C4-2B (cell line): ENCODE results near the gene NEDD4L.

ENCODE experiments used
- ZFX ChIP-seq: fragments of 450-650 bp; IDR thresholded peaks from 2 replicates; pipeline ENCODE4 v1.6.1; 2017
- TF ChIP-seq, protein P1 (sequence below): fragments of 450-650 bp; conservative IDR thresholded peaks from 2 replicates; pipeline ENCODE4 v1.5.1; 2017; ENCODE audit warnings: mild to moderate bottlenecking

DNA sequence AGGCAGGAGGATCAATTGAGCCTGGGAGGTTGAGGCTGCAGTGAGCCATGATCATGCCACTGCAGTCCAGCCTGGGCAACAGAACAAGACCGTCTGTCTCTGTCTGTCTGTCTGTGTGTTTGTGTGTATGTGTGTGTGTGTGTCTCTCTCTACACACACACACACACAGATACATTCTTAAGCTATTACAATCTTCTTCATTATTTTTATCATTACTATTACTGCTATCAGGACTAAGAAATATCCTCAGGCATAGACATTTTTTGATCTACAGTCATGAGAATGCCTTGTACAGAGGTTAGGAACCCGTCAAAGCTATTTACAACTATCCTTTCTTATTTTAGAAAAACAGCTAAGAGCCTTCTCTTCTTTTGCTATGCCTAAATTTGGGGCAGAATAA, 207.4 kb downstream of the NEDD4L start:
- TF ChIP-seq, protein P1, sequence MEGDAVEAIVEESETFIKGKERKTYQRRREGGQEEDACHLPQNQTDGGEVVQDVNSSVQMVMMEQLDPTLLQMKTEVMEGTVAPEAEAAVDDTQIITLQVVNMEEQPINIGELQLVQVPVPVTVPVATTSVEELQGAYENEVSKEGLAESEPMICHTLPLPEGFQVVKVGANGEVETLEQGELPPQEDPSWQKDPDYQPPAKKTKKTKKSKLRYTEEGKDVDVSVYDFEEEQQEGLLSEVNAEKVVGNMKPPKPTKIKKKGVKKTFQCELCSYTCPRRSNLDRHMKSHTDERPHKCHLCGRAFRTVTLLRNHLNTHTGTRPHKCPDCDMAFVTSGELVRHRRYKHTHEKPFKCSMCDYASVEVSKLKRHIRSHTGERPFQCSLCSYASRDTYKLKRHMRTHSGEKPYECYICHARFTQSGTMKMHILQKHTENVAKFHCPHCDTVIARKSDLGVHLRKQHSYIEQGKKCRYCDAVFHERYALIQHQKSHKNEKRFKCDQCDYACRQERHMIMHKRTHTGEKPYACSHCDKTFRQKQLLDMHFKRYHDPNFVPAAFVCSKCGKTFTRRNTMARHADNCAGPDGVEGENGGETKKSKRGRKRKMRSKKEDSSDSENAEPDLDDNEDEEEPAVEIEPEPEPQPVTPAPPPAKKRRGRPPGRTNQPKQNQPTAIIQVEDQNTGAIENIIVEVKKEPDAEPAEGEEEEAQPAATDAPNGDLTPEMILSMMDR, result no peak
- no peak for TF ChIP-seq ZFX
